Osteoblast (primary cell): ENCODE results near the gene ANO2. TPM values are rescaled to one million over a fixed set of nuclear protein-coding genes. Genes with fewer than 3 reads are reported as not detected.

Experiments used
- DNase-seq: peaks from one replicate; pipeline ENCODE4 v3.0.0; 2011; ENCODE audit warnings: low spot score, mixed read lengths; ENCODE audit not compliant: insufficient read length; ENCODE audit errors: missing footprints
- H2AFZ ChIP-seq: 2 replicates; pipeline ENCODE4 v1.6.0; 2011; ENCODE audit warnings: mild to moderate bottlenecking, low read length
- H3K27ac ChIP-seq: 2 replicates; pipeline ENCODE4 v1.5.1; 2011; ENCODE audit warnings: mild to moderate bottlenecking, low read depth, low read length, moderate library complexity
- H3K27me3 ChIP-seq: 2 replicates; pipeline ENCODE4 v1.6.0; 2012; ENCODE audit warnings: mild to moderate bottlenecking, control low read depth, inconsistent platforms, low read length, moderate library complexity; ENCODE audit not compliant: insufficient read depth
- H3K36me3 ChIP-seq: 2 replicates; pipeline ENCODE4 v1.5.1; 2011; ENCODE audit warnings: mild to moderate bottlenecking, low read length, control low read depth, moderate library complexity; ENCODE audit not compliant: insufficient read depth
- H3K4me1 ChIP-seq: 2 replicates; pipeline ENCODE4 v1.5.1; 2011; ENCODE audit warnings: mild to moderate bottlenecking, low read length, control low read depth, moderate library complexity; ENCODE audit not compliant: insufficient read depth
- H3K4me2 ChIP-seq: 2 replicates; pipeline ENCODE4 v1.6.0; 2011; ENCODE audit warnings: mild to moderate bottlenecking, low read length; ENCODE audit not compliant: insufficient read depth
- H3K4me3 ChIP-seq: fragments of 200-600 bp; sonication (generic); 3 replicates; pipeline ENCODE4 v1.5.1; 2012; ENCODE audit warnings: mild to moderate bottlenecking, low read length, inconsistent platforms; ENCODE audit not compliant: insufficient read depth
- H3K79me2 ChIP-seq: 2 replicates; pipeline ENCODE4 v1.6.0; 2012; ENCODE audit warnings: mild to moderate bottlenecking, low read length, control low read depth, inconsistent platforms; ENCODE audit not compliant: insufficient read depth
- H3K9me3 ChIP-seq: 2 replicates; pipeline ENCODE4 v1.5.1; 2011; ENCODE audit warnings: low read depth, low read length, control low read depth
- H4K20me1 ChIP-seq: 2 replicates; pipeline ENCODE4 v1.6.0; 2012; ENCODE audit warnings: mild to moderate bottlenecking, low read length, control low read depth; ENCODE audit not compliant: insufficient read depth
- total RNA-seq: library from RNA; depleted of rRNA; stranded (reverse); fragments of >200 nt; gene quantifications from 2 replicates; pipeline ENCODE4 v1.2.3, GENCODE V29; 2012
- TF ChIP-seq, protein P1 (sequence below): IDR thresholded peaks from 2 replicates; pipeline ENCODE4 v1.5.1; 2011; ENCODE audit warnings: mild to moderate bottlenecking, low read depth, low read length, moderate library complexity; ENCODE audit errors: extremely low read depth

Gene ANO2
- total RNA-seq, 1 donor = under 0.01 TPM

DNA sequence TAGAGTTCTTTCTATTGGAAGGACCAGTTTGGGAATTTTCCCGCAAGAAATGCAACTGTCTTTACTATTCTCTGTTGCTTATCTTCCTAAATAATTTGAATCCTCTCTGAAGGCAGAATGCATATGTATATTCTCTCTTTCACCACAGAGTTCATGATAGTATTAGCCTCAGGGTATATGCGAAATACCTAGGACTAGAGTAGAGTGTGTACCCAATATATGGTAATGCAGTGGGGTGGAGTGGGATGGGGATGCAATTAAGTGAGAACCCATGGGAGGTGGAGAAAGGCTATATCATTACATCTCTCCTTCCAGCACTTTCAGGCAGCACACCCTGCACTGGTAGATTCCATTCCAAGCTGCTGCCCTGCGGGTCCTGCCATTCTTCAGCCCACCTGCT lies 207.3 kb downstream of the ANO2 start:
- TF ChIP-seq, protein P1, sequence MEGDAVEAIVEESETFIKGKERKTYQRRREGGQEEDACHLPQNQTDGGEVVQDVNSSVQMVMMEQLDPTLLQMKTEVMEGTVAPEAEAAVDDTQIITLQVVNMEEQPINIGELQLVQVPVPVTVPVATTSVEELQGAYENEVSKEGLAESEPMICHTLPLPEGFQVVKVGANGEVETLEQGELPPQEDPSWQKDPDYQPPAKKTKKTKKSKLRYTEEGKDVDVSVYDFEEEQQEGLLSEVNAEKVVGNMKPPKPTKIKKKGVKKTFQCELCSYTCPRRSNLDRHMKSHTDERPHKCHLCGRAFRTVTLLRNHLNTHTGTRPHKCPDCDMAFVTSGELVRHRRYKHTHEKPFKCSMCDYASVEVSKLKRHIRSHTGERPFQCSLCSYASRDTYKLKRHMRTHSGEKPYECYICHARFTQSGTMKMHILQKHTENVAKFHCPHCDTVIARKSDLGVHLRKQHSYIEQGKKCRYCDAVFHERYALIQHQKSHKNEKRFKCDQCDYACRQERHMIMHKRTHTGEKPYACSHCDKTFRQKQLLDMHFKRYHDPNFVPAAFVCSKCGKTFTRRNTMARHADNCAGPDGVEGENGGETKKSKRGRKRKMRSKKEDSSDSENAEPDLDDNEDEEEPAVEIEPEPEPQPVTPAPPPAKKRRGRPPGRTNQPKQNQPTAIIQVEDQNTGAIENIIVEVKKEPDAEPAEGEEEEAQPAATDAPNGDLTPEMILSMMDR = no peak
- Histone ChIP-seq H3K9me3 (no peaks in the 10 kb centered on the region), H3K36me3 (no peaks in the 10 kb centered on the region), H3K4me3 (no peak overlapping the region), H2AFZ (no peak overlapping the region), H3K4me1 (no peaks in the 10 kb centered on the region), H4K20me1 (no peaks in the 10 kb centered on the region), H3K27me3 (no peaks in the 10 kb centered on the region), H3K79me2 (no peaks in the 10 kb centered on the region), H3K4me2 (no peak overlapping the region), H3K27ac (no peak overlapping the region)
- no peak for DNase-seq

DNA sequence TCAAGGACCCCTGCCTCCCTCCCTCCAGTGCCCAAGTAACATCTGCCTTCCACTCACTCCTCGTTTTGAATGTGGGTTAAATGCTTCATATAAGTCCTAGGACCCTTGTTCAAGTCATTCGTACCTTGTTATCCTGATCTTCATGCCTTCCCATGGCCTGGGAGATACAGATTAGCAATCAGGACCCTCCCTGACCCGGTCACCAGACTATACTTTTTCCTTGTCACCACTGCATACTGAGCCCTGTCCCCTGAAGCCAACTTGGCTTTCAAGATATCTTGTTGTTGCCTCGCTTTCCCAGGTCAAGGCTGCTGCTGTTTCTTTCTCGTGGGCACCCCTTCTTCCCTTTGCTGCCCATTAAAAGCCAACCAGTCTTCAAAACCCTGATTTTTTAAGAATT lies 208.5 kb downstream of the ANO2 start:
- Histone ChIP-seq H4K20me1 (no peaks in the 10 kb centered on the region), H3K4me1 (no peaks in the 10 kb centered on the region), H3K4me2 (no peak overlapping the region), H3K27me3 (no peaks in the 10 kb centered on the region), H3K27ac (no peak overlapping the region), H2AFZ (no peak overlapping the region), H3K36me3 (no peaks in the 10 kb centered on the region), H3K4me3 (no peak overlapping the region), H3K79me2 (no peaks in the 10 kb centered on the region), H3K9me3 (no peaks in the 10 kb centered on the region)
- TF ChIP-seq, protein P1 = no peak
- DNase-seq = no peak

DNA sequence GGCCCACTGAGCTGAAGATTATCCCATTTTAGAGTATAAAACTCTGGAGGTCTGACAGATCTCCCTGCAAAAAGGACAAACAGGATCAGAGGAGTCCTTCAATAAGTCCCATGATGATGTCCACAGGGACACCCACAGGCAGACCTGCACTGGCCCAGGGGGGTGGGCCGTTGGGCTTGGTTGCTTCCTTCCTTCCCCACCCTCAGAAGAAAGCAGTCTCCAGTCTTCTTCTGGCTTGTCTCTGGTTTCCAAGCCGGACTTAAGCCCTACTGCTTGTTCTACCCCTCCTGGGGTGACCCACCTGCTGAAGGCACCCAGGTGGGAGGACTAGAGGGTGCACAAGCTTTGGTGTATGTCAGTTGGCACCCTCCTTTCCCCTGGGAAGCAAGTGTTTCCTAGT lies 209.0 kb downstream of the ANO2 start:
- Histone ChIP-seq H3K36me3 (no peaks in the 10 kb centered on the region), H3K4me1 (no peaks in the 10 kb centered on the region), H3K4me2 (no peak overlapping the region), H4K20me1 (no peaks in the 10 kb centered on the region), H3K27ac (no peak overlapping the region), H3K79me2 (no peaks in the 10 kb centered on the region), H3K27me3 (no peaks in the 10 kb centered on the region), H3K4me3 (no peak overlapping the region), H3K9me3 (no peaks in the 10 kb centered on the region), H2AFZ (no peak overlapping the region)
- no peak for DNase-seq
- TF ChIP-seq, protein P1 = no peak

DNA sequence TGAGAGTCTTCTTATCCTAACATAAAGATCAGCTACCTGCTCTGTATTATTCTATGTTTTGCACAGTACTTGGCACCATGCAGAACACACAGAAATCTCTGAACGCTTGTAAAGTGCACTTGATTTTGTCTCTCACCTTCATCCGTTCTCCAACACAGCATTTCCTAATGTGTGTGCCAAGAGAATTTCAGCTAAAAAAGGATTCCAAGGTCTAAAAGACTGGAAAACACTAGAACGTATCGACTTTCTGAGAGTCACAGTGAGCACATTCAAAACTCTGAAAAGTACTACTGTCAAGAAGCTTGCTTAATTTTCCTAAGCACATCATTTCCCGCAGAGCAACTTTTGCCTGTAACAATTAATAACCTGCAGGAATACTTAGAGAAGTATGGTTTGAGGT lies 211.1 kb downstream of the ANO2 start:
- TF ChIP-seq, protein P1 = no peak
- no peaks in the 10 kb centered on the region for H3K36me3 ChIP-seq
- no peaks in the 10 kb centered on the region for H3K4me1 ChIP-seq
- H3K27me3 ChIP-seq = no peaks in the 10 kb centered on the region
- no peak overlapping the region for H3K4me3 ChIP-seq
- H2AFZ ChIP-seq = no peak overlapping the region
- no peaks in the 10 kb centered on the region for H4K20me1 ChIP-seq
- no peaks in the 10 kb centered on the region for H3K79me2 ChIP-seq
- no peak overlapping the region for H3K27ac ChIP-seq
- no peak overlapping the region for H3K4me2 ChIP-seq
- DNase-seq = no peak
- H3K9me3 ChIP-seq = no peaks in the 10 kb centered on the region
